OCI-LY3 (cell line): ENCODE data around the gene KCNN3.

Experiments
- EZH2phosphoT487 ChIP-seq: fragments of 200-600 bp; shearing (Covaris generic); IDR thresholded peaks from 2 replicates; pipeline ENCODE4 v1.6.1; 2018; ENCODE audit warnings: antibody characterized with exemption, mixed run types, low read depth
- TF ChIP-seq, protein P1 (sequence below): fragments of 200-600, 300-600 bp; sonication (generic); IDR thresholded peaks from 2 replicates; pipeline ENCODE4 v1.5.1; 2014; ENCODE audit warnings: antibody characterized with exemption, low read length, low read depth

GRCh38 chr1:154714052-154714623 is 155.9 kb downstream of the KCNN3 start:
- TF ChIP-seq, protein P1, sequence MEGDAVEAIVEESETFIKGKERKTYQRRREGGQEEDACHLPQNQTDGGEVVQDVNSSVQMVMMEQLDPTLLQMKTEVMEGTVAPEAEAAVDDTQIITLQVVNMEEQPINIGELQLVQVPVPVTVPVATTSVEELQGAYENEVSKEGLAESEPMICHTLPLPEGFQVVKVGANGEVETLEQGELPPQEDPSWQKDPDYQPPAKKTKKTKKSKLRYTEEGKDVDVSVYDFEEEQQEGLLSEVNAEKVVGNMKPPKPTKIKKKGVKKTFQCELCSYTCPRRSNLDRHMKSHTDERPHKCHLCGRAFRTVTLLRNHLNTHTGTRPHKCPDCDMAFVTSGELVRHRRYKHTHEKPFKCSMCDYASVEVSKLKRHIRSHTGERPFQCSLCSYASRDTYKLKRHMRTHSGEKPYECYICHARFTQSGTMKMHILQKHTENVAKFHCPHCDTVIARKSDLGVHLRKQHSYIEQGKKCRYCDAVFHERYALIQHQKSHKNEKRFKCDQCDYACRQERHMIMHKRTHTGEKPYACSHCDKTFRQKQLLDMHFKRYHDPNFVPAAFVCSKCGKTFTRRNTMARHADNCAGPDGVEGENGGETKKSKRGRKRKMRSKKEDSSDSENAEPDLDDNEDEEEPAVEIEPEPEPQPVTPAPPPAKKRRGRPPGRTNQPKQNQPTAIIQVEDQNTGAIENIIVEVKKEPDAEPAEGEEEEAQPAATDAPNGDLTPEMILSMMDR = no peak
- no peak for TF ChIP-seq EZH2phosphoT487
